ENCODE measurements around the gene COL11A1. TPM values are rescaled to one million over a fixed set of nuclear protein-coding genes. Genes with fewer than 3 reads are reported as not detected.
"Not testable (repeated sequence)": the region's sequence is repeated elsewhere in the genome, so short reads cannot be mapped to it uniquely, and the experiment has no call there.

The COL11A1 gene
- total RNA-seq, 1 experiment from 2014 or later: not detected

DNA sequence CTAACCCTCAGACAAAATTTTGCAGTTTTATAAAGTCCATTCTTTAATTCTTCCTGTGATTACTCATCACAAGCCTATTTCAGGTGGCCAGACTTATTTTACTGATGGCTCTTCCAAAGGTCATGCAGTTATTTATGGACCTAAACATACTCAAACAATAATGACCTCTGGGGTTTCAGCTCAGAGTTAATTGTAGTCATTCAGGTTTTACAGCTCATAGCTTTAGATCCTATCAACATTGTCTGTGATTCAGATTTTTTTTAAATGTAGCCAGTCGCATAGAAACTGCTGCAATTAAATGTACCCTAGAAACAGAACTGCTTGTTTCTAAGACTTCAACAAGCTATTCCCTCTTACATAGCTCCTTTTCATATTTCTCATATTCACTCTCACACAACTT is 270.8 kb downstream of the COL11A1 start:
- DNase-seq (ENCODE audit: unreplicated experiment): no peak
- Mint-ChIP-seq H3K27ac (ENCODE audit: low read depth, unreplicated experiment) (no peak overlapping the region), H3K9me3 (ENCODE audit: unreplicated experiment) (no peaks in the 10 kb centered on the region), H3K4me1 (ENCODE audit: insufficient read depth, unreplicated experiment) (no peaks in the 10 kb centered on the region), H3K4me3 (ENCODE audit: unreplicated experiment) (no peak overlapping the region), H3K36me3 (ENCODE audit: insufficient read depth, unreplicated experiment) (no peaks in the 10 kb centered on the region), H3K27me3 (ENCODE audit: insufficient read depth, unreplicated experiment) (no peaks in the 10 kb centered on the region)
- CTCF ChIA-PET: no interaction called here
- intact Hi-C loops (cut with micrococcal nuclease): no loop called here
- POLR2A ChIA-PET: no interaction called here
- no TSS peak for BruUV-seq (replicated peaks)
- TF ChIP-seq, protein P1, sequence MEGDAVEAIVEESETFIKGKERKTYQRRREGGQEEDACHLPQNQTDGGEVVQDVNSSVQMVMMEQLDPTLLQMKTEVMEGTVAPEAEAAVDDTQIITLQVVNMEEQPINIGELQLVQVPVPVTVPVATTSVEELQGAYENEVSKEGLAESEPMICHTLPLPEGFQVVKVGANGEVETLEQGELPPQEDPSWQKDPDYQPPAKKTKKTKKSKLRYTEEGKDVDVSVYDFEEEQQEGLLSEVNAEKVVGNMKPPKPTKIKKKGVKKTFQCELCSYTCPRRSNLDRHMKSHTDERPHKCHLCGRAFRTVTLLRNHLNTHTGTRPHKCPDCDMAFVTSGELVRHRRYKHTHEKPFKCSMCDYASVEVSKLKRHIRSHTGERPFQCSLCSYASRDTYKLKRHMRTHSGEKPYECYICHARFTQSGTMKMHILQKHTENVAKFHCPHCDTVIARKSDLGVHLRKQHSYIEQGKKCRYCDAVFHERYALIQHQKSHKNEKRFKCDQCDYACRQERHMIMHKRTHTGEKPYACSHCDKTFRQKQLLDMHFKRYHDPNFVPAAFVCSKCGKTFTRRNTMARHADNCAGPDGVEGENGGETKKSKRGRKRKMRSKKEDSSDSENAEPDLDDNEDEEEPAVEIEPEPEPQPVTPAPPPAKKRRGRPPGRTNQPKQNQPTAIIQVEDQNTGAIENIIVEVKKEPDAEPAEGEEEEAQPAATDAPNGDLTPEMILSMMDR (IDR thresholded peaks at IDR 0.05; ENCODE audit: unreplicated experiment): no peak

DNA sequence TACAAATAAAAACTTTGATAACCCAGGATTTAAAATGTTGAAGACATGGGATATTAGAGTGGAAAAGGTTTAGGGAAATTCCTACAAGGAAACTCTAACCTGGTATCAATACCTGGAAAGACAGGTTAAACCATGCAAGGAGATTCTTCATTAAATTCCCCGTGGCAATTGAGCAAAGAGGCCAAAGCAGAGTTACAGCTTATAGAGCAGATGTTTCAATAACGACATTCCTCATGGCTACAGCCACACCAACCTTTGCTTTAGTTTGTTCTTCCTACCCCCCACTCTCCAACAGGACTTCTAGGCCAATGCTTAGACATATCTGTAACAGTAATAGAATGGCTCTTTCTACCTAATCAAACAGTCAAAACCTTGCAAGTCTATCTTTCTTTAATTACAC is 271.3 kb downstream of the COL11A1 start:
- Mint-ChIP-seq H3K4me3 (ENCODE audit: unreplicated experiment) (no peak overlapping the region), H3K9me3 (ENCODE audit: unreplicated experiment) (no peaks in the 10 kb centered on the region), H3K27ac (ENCODE audit: low read depth, unreplicated experiment) (no peak overlapping the region), H3K4me1 (ENCODE audit: insufficient read depth, unreplicated experiment) (no peaks in the 10 kb centered on the region), H3K36me3 (ENCODE audit: insufficient read depth, unreplicated experiment) (no peaks in the 10 kb centered on the region), H3K27me3 (ENCODE audit: insufficient read depth, unreplicated experiment) (no peaks in the 10 kb centered on the region)
- TF ChIP-seq, protein P1 (IDR thresholded peaks at IDR 0.05; ENCODE audit: unreplicated experiment): no peak
- POLR2A ChIA-PET: no interaction called here
- CTCF ChIA-PET: no interaction called here
- no TSS peak for BruUV-seq (replicated peaks)
- DNase-seq (ENCODE audit: unreplicated experiment): no peak
- intact Hi-C loops (cut with micrococcal nuclease): no loop called here

DNA sequence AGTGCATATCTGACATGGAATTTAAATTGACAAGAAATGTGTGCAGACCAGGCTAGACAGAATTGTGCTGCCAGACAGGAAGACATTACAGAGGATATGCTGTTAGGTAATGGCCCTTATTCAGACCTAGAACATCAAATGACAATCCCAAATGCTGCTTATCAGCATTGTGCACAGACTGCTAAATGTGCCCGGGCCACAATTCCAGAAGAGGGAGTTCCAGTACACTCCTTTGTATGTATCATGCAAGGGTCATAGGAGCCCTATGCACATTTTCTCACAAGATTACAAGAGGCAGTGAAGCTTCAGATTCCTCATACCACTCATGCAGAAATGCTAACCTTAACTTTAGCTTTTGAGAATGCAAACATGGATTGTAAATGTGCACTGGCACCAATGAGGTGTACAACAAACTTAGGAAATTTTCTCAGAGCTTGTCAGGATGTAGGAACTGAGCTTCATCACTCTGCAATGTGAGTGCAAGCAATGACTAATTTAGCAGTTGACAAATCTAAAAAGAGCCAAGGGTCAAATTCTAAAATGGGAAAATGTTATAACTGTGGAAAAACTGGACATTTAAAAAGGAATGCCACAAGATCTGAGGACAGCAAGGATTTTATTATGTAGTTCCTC is 273.5 kb downstream of the COL11A1 start:
- DNase-seq (ENCODE audit: unreplicated experiment): no peak
- TF ChIP-seq, protein P1 (IDR thresholded peaks at IDR 0.05; ENCODE audit: unreplicated experiment): no peak
- CTCF ChIA-PET: no interaction called here
- intact Hi-C loops (cut with micrococcal nuclease): no loop called here
- Mint-ChIP-seq H3K4me3 (ENCODE audit: unreplicated experiment) (no peak overlapping the region), H3K27ac (ENCODE audit: low read depth, unreplicated experiment) (no peak overlapping the region), H3K9me3 (ENCODE audit: unreplicated experiment) (no peaks in the 10 kb centered on the region), H3K36me3 (ENCODE audit: insufficient read depth, unreplicated experiment) (no peaks in the 10 kb centered on the region), H3K27me3 (ENCODE audit: insufficient read depth, unreplicated experiment) (no peaks in the 10 kb centered on the region), H3K4me1 (ENCODE audit: insufficient read depth, unreplicated experiment) (no peaks in the 10 kb centered on the region)
- BruUV-seq (replicated peaks): no TSS peak
- POLR2A ChIA-PET: no interaction called here

DNA sequence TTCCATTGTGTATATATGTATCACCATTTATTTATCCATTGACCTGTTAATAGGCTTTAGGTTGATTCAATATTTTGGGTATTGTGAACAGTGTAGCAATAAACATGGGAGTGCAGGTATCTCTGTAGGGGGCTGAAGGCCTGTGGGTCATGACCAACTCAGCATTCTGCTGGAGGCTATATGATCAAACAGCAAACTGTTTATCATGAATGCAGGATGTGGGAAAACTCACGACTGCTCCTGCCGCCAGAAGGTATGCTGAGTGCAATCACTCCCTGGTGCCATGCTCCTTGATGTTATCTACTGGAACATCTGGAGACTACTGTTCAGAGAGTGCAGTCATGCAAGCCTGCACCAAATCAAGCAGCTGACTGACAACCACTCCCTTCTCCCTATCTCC is 275.2 kb downstream of the COL11A1 start:
- no peak overlapping the region for H3K4me3 Mint-ChIP-seq (ENCODE audit: unreplicated experiment)
- intact Hi-C loops (cut with micrococcal nuclease): no loop called here
- ChIA-PET CTCF (no interaction called here), POLR2A (no interaction called here)
- no peaks in the 10 kb centered on the region for H3K27me3 Mint-ChIP-seq (ENCODE audit: insufficient read depth, unreplicated experiment)
- no peaks in the 10 kb centered on the region for H3K36me3 Mint-ChIP-seq (ENCODE audit: insufficient read depth, unreplicated experiment)
- H3K27ac Mint-ChIP-seq (ENCODE audit: low read depth, unreplicated experiment): no peak overlapping the region
- H3K4me1 Mint-ChIP-seq (ENCODE audit: insufficient read depth, unreplicated experiment): no peaks in the 10 kb centered on the region
- BruUV-seq (replicated peaks): no TSS peak
- no peak for DNase-seq (ENCODE audit: unreplicated experiment)
- H3K9me3 Mint-ChIP-seq (ENCODE audit: unreplicated experiment): no peaks in the 10 kb centered on the region
- TF ChIP-seq, protein P1 (IDR thresholded peaks at IDR 0.05; ENCODE audit: unreplicated experiment): no peak

DNA sequence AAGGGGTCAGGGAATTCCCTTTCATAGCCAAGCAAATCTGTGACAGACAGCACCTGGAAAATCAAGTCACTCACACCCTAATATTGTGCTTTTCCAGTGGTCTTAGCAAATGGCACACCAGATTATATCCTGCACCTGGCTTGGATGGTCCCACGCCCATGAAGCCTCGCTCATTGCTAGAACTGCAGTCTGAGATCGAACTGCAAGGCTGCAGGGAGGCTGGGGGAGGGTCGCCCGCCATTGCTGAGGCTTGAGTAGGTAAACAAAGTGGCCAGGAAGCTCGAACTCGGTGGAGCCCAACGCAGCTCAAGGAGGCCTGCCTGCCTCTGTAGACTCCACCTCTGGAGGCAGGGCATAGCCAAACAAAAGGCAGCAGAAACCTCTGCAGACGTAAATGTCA is 281.6 kb downstream of the COL11A1 start:
- BruUV-seq (replicated peaks); H3K27ac Mint-ChIP-seq (ENCODE audit: low read depth, unreplicated experiment); CTCF ChIA-PET; POLR2A ChIA-PET; H3K27me3 Mint-ChIP-seq (ENCODE audit: insufficient read depth, unreplicated experiment); H3K36me3 Mint-ChIP-seq (ENCODE audit: insufficient read depth, unreplicated experiment); H3K4me3 Mint-ChIP-seq (ENCODE audit: unreplicated experiment); H3K4me1 Mint-ChIP-seq (ENCODE audit: insufficient read depth, unreplicated experiment); DNase-seq (ENCODE audit: unreplicated experiment); intact Hi-C loops (cut with micrococcal nuclease); H3K9me3 Mint-ChIP-seq (ENCODE audit: unreplicated experiment): not testable (repeated sequence)
